Stimulated activated CD8-positive, alpha-beta memory T cell treated with anti-CD3 and anti-CD28 coated beads, Interleukin-2, amount 100 ng/mL, for 1 hour (primary cell): Measurements from ENCODE around the gene MAGEB3.
"Not testable (repeated sequence)": the region's sequence is repeated elsewhere in the genome, so short reads cannot be mapped to it uniquely, and the experiment has no call there.

Experiments used
- DNase-seq, 2 donors: peaks; one replicate each; pipeline ENCODE4 v3.0.0-alpha.2; 2020; ENCODE audit warnings: low read depth in 2 of 2

Gene MAGEB3, protein sequence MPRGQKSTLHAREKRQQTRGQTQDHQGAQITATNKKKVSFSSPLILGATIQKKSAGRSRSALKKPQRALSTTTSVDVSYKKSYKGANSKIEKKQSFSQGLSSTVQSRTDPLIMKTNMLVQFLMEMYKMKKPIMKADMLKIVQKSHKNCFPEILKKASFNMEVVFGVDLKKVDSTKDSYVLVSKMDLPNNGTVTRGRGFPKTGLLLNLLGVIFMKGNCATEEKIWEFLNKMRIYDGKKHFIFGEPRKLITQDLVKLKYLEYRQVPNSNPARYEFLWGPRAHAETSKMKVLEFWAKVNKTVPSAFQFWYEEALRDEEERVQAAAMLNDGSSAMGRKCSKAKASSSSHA

DNA sequence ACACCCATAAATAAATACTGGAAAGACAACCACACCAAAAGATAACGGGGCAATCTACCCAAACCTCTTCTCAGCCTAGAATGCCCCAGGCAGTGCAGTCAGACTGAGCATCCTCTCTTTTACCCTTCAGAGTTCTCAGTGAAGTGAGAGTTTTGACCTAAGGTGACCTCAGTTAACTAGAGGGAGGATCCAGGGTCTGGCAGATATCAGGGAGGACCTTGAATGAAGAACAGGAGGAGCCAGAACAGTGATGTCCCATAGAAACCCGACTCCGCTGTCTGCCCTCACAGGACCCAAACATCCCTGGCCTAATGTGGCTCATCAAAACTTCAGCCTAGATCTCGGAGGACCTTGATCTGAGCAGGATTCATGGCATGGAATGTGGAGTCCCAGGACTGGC lies at the start of gene MAGEB3:
Gene MAGEB3 (plus strand): TSS at position 263 of the 400 bp plus-strand sequence. CDS start 5,268 bp downstream, outside the sequence.
- no peak for DNase-seq

- no peak for DNase-seq
Observed at GRCh38 chrX:30181353-30181752, 49.1 kb upstream of the MAGEB3 start.

DNA sequence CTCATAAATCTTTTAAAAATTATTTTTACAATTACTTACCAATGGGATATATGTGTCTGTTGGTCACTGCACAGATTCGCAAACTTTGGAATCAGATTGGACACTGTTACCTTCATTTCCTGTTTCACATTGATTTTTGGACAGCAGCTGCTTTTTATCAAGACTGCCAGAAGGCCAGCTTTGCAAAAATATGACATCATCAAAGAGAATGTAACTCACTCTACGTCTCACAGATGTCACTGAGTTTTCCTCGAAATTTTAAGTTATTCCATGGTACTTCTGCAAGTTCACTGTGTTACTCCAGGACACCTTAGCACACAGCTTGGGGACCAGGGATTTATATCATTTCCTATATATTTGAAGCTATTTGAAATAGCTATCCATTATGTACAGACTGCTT lies 46.9 kb upstream of the MAGEB3 start:
- no peak for DNase-seq

- no peak for DNase-seq
Observed at GRCh38 chrX:30190426-30190825, 40.0 kb upstream of the MAGEB3 start.

DNA sequence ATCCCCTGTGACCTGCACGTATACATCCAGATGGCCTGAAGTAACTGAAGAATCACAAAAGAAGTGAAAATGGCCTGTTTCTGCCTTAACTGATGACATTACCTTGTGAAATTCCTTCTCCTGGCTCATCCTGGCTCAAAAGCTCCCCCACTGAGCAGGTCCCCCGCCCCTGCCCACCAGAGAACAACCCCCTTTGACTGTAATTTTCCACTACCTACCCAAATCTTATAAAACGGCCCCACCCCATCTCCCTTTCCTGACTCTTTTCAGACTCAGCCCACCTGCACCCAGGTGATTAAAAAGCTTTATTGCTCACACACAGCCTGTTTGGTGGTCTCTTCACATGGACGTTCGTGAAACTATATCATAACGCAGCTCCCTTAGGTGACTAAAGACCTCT lies 36.5 kb upstream of the MAGEB3 start:
- DNase-seq: not testable (repeated sequence)

DNA sequence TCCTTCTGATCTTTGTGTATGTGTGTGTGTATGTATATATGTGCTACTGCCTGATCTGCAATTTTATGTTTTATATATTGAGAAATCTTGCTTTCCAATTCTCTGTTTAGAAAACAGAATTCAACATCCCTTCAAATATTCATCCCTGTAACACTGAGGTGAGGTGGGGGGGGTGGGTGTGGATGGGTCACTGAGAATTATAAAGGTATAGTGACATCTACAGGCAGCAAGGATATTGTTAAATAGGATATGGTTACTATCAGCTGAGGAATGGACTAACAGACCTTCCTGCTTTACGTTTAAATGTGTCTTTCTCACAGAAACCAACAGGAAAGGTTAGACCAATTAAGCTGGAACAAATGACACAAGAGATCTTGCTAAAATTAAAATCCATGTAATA lies 34.1 kb upstream of the MAGEB3 start:
- DNase-seq: no peak

- no peak for DNase-seq
Observed at GRCh38 chrX:30212172-30212571, 18.3 kb upstream of the MAGEB3 start.

- no peak for DNase-seq
Observed at GRCh38 chrX:30215357-30215843, 15.1 kb upstream of the MAGEB3 start, which contains the start of gene MAGEB2. MAGEB2 (plus strand) TSS chrX:30215563; CDS start chrX:30218581, 3,018 bp downstream.

DNA sequence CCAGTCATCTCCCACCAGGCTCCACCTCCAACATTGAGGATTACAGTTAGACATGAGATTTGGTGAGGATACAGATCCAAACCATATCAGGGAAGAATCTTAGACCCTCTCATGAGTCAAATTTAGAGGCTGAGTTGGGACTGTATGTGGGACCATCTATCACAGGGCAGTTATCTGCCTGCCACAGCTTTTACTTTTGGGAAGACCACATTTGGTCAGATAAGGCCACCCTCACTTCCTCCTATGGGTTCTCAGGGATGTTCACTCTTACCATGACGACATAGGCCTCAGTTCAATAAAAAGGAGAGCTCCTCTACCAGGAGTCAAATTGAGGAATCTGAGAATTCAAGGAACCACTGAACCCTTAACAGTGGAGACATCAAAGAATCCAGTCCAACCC lies 13.0 kb upstream of the MAGEB3 start:
- no peak for DNase-seq

- no peak for DNase-seq
Observed at GRCh38 chrX:30219372-30219771, 11.1 kb upstream of the MAGEB3 start.

DNA sequence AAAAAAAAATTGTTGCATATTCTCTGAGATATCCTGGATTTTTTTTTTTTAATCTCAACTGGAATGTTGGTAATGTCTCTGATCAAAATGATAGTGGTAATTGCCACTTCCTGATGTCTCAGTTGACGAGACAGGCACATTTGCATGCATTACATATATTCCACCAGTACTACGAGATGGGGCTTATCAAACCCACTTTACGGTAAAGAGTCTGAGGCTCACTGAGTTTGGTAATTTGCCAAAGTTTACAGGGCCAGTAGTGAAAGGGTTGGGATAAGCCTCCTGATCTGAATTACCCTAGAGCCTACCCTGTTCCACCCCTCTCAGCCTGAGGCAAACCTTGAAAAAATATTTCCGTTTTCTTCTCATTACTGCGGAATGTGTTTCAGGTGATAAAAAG lies 9.8 kb upstream of the MAGEB3 start:
- no peak for DNase-seq

- no peak for DNase-seq
Observed at GRCh38 chrX:30224536-30224935, 5.9 kb upstream of the MAGEB3 start.

GRCh38 chrX:30228526-30228925 lies 1.9 kb upstream of the MAGEB3 start:
- DNase-seq: no peak

DNA sequence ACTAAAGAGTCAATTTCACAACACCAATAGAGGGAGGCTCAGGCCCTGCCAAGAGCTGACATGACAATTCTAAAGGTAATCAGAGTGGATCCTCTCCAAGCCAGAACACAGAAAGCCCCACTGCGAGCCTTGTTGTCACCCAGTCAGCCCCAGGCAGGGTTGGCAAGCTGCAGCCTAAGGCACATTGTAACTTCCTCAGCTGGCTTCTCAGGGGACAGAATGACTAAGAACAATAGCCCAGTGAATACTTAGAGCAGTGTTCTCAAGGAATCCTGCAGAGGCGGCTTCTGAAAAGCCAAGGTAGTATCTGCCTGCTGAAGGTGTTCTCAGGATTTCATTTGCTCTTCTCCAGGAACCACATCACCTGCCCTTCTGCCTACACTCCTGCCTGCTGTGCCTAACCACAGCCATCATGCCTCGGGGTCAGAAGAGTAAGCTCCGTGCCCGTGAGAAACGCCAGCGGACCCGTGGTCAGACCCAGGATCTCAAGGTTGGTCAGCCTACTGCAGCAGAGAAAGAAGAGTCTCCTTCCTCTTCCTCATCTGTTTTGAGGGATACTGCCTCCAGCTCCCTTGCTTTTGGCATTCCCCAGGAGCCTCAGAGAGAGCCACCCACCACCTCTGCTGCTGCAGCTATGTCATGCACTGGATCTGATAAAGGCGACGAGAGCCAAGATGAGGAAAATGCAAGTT lies 11.4 kb downstream of the MAGEB3 start, which contains the start of gene MAGEB4:
Gene MAGEB4 (plus strand): TSS at position 277 of the 692 bp plus-strand sequence. CDS start 136 bp downstream, at position 413.
- no peak for DNase-seq

GRCh38 chrX:30246769-30247489 lies 16.5 kb downstream of the MAGEB3 start, which contains the start of gene MAGEB1:
MAGEB1 (plus strand) TSS chrX:30247146; CDS start chrX:30250494, 3,348 bp downstream.
- DNase-seq: no peak

DNA sequence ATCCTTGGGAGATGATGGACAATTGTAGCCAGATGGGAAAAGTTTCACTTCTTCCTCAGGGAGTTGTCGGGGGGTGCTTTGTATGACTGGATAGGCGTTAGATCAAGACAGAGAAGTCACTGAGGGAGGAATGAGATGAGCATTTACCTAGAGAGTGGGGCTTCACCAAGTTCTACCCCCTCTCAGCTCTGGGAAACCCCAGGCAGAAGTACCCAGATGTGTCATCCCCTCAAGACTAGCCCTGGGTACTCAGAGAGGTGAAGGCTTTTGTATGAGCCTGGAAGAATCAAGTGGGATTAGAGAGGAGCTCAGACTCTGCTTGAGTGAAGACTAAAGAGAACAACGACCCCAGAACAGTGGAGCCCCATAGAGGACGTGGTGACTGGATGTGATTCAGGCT lies 18.4 kb downstream of the MAGEB3 start:
- no peak for DNase-seq

GRCh38 chrX:30253257-30253656 lies 22.8 kb downstream of the MAGEB3 start:
- DNase-seq: no peak

GRCh38 chrX:30259927-30260326 lies 29.5 kb downstream of the MAGEB3 start:
- no peak for DNase-seq

DNA sequence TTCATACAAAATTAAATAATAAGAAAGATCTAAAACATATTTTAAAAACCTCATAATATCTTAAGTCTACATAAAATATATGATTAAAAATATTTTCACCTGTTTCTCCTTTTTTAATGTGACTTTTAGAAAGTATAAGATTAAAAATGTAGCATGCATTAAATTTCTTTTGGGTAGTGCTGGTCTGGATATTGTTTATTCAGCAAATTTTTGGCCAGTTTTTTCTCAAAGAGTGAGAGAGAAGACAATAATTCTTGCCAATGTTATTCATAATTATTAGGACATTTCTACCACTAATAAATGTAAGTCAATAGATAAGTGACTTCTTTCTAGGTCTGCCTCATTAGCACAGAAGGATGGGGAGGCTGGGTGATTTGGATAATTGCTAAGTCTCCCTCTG lies 30.6 kb downstream of the MAGEB3 start:
- no peak for DNase-seq

DNA sequence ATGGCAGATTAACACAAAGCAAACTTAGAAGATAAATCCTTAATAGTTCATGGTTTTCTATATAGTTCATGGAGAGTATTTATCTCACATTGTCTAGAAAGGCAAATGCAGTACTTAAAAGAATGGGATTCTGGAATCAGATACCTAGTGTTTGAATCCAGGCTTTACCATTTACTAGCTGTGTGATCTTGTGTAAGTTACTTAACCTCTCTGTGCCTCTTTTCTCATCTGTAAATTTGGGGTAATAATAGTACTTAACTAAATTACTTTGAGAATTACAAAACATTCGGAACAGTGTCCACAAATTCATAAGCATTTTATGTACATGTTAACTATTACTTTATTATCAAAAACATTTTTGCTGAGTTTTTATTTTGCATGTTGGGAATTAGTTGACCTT lies 32.3 kb downstream of the MAGEB3 start:
- no peak for DNase-seq

- no peak for DNase-seq
Observed at GRCh38 chrX:30270639-30271038, 40.2 kb downstream of the MAGEB3 start.

DNA sequence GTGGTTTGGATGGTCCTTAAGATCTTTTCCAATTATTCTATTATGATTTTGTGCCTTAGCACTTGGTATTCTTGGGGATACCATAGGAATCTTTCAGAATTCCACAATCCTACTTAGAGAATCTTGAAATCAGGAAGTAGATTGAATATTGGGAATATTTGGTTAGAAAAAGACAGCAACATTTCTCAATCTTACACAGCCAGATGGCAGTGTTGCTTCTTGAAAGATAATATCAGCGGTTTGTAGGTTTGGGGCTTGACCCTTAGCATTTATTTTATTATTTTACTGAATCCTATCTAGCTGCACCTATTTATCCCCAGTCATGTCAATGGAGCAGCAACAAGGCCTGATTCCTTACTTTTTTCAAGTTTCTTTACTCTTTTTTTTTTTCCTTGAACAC lies 45.0 kb downstream of the MAGEB3 start:
- DNase-seq: no peak
